ENCODE data around the gene TMEM135.
A peak's percentile ranks its signal among the peaks of the same experiment; 100 is the strongest.
"Not testable (repeated sequence)": the region's sequence is repeated elsewhere in the genome, so short reads cannot be mapped to it uniquely, and the experiment has no call there.

The TMEM135 gene

GRCh38 chr11:87143641-87144040 is 105.9 kb downstream of the TMEM135 start:
- no peak for DNase-seq

- peak; percentile 50 to 65 for DNase-seq
Observed at GRCh38 chr11:87144252-87144651, 106.5 kb downstream of the TMEM135 start.

DNA sequence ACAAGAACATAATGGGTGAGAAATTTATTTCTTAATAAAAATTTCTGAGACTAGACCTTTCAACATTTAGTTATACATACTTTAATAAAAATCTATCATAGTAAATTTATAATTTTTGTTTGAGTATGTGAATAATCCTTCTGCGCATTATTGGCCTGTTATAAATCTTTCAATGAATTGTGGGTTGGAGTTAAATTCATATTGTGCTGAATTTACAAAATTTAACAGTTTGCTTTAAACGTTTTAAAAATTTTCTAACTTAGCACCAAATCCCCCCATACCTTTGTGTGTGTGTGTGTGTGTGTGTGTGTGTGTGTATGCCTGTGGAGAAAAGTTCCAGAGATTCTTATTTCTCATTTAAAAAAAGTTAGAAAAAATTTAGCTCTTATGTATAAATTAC is 111.0 kb downstream of the TMEM135 start:
- DNase-seq = no peak

DNA sequence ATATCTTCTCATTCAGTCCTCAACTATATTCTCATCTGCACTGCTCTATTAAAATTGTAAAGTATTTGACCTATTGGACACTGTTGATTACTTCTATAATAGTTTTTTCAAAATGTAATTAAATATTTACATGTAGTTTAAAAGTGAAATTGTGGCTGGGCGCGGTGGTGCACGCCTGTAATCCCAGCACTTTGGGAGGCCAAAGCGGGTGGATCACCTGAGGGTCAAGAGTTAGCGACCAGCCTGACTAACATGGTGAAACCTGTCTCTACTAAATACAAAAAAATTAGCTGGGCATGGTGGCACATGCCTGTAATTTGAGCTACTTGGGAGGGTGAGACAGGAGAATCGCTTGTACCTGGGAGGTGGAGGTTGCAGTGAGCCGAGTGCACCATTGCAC is 112.0 kb downstream of the TMEM135 start:
- DNase-seq = not testable (repeated sequence)

GRCh38 chr11:87150936-87151335 is 113.2 kb downstream of the TMEM135 start:
- no peak for DNase-seq

- DNase-seq = no peak
Observed at GRCh38 chr11:87154246-87154645, 116.5 kb downstream of the TMEM135 start.

- no peak for DNase-seq
Observed at GRCh38 chr11:87156970-87157369, 119.2 kb downstream of the TMEM135 start.

DNA sequence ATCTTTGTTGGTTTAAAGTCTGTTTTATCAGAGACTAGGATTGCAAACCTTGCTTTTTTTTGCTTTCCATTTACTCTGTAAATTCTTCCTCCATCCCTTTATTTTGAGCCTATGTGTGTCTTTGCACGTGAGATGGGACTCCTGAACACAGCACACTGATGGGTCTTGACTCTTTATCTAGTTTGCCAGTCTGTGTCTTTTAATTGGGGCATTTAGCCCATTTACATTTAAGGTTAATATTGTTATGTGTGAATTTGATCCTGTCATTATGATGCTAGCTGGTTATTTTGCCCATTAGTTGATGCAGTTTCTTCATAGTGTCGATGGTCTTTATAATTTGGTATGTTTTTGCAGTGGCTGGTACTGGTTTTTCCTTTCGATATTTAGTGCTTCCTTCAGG is 131.3 kb downstream of the TMEM135 start:
- not testable (repeated sequence) for DNase-seq

DNA sequence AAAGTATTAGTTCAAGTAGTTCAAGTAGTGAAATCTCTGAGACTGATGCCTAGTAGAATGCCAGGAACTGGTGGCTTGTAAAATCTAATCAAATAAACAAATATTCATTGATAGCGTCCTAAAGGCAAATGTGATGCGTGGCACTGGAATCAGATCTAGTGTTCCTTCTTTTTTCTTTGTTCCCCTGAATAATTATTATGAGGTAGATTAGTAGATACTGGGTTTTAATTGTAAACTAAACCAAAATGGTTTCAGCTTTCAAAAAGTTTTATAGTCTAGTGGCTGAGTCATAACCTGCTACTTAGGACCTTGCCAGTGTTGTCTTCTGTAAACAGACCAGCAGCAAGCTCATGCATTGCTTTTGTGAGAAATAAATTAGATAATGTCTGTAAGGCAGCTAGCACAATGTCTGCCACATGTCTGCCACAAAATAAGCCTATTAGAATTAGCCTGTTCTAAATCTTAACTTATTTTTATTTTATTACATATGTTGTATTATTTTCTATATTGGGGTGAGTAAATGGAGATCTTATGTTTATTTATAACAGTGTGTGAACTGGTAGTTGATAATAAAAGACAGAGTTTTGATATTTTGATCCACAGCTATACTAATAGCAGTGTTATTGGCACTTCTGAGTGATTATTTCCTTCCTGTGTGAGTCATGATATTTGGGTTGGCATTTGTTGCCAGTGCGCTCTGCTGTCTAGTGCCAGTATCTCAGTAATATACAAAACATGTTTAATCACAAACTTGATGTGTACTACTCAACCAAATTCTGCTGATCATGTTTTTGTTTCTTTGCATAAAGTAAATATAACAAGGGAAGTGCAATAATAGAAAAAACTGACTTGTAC is 135.7 kb downstream of the TMEM135 start:
- DNase-seq = no peak

DNA sequence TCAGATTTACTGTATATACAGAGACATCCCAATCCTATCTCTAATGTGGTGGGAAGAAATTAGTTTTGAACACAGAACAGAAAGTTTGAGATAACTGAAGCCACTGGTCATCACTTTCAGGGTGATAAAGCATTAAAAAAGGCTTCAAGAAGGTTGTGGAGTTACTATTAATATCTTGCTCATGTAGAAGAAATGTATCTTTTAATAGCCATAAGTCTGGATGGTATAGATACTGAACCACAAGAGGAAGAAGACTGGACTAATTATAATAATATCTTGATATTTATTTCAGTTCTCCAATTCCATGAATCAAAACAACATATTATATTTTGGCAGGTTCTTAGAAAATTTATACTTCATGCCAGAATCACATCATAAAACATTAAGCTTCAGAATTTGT is 137.1 kb downstream of the TMEM135 start:
- no peak for DNase-seq

DNA sequence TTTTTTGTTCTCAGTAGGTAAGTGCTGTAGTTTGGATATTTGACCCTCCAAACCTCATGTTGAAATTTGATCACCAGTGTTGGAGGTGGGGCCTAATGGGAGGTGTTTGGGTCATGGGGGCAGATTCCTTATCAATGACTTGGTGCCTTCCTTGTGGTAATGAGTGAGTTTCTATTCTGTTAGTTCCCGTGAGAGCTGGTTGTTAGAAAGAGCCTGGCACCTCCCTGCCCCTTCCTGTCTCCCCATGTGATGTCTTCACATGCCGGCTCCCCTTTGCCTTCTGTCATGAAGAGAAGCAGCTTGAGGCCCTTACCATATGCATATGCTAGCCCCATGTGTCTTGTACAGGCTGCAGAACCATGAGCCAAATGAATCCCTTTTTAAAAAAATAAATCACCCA is 138.3 kb downstream of the TMEM135 start:
- DNase-seq = no peak

- no peak for DNase-seq
Observed at GRCh38 chr11:87179621-87180020, 141.9 kb downstream of the TMEM135 start.

DNA sequence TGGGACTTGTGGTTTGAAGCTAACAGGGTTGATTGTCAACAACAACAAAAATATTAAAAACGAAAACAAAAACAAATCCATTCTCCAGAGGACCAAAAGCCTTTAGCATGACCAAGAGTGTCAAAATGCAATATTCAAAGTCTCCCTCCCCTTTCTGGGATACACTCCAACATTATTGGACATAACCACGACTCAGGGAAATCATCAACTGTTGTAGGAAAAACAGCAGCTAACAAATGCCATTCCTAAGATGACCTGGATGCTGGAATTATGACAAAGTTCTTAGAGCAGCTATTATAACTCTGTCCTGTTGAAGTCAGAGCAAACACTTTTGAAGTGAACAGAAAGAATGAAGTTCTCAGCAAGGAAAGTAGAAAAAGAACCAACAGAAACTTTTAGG is 143.0 kb downstream of the TMEM135 start:
- DNase-seq = no peak

- no peak for DNase-seq
Observed at GRCh38 chr11:87181143-87181542, 143.4 kb downstream of the TMEM135 start.

GRCh38 chr11:87185228-87185627 is 147.5 kb downstream of the TMEM135 start:
- DNase-seq = no peak

DNA sequence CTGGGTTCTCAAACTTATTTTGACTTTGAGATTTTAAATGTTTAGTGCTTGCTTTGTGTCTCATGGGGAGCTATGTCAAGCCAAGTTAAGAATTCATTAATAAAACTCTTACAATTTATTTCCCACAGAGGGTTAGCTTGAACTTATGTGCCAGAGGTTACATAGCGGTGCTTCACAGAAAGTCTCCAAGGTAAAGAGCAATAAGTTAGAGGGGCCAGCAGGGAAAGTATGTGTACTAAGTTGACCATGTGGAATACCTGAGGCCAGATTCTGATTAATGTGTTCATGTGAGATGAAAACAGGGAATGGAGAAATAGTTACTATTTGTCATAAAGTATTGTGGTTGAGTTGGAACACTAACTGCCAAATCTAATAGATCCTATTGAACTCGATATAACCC is 149.3 kb downstream of the TMEM135 start:
- DNase-seq = no peak

DNA sequence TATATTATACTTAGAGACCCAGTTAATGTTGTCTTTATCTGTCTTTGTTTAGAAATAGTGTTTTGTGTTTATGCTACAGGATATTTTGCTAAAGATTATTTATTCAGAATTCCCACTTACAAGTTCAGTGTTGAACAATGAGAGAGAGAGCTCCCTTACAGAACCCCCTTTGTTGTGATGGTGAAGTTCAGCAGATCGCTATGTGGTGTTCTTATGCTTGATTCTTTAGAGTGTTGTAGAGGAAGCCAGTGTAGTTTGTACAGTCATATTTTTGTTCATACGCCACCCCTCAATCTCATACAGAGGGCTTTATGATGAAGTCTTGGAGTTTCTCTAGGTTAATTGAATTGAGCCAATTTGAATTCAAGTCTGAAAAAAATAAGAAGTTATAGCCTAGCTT is 150.2 kb downstream of the TMEM135 start:
- no peak for DNase-seq

DNA sequence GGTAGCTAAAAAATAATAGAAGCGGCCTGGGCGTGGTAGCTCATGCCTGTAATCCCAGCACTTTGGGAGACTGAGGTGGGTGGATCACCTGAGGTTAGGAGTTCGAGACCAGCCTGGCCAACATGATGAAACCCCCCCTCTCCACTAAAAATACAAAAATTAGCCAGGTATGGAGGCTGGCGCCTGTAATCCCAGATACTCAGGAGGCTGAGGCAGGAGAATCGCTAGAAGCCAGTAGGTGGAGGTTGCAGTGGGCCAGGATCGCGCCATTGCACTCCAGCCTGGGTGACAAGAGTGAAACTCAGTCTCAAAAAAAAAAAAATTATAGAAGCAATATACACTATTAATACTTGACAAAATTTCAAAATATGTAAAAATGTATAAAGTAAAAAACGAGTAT is 150.7 kb downstream of the TMEM135 start:
- DNase-seq = not testable (repeated sequence)

DNA sequence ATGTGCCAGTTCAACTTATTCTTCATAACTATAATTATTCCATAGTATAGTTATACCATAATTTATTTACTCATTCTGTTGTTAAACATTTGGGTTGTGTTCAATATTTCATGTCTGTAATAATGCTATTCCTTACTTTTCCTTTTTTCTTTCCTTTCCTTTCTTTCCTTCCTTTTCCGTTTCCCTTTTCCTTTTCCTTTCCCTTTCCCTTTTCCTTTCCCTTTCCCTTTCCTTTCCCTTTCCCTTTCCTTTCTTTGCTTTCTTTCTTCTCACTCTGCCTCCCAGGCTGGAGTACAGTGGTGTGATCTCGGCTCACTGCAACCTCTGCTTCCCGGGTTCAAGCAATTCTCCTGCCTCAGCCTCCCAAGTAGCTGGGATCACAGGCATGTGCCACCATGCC is 151.2 kb downstream of the TMEM135 start:
- not testable (repeated sequence) for DNase-seq

DNA sequence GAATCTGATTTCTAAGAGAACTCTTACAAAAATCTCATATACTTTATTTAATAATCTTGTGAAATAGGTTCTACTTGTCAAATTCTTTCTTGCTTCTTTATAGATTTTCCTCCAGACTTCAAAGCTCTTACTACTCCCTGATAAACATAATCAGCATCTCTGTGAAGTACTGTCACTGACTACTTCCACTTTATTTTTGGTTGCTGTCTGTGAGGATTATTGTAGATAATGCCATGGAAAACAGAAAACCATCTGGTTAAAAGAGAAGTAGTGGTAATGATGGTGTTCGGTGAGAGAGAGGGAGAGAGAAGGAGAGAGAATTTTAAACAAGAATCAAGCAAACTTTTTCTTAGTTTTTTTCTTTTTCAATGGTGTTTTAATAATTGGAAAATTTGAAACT is 152.3 kb downstream of the TMEM135 start:
- no peak for DNase-seq

GRCh38 chr11:87193756-87194470 is 156.2 kb downstream of the TMEM135 start:
- no peak for DNase-seq

GRCh38 chr11:87194985-87195820 is 157.5 kb downstream of the TMEM135 start:
- no peak for DNase-seq

- DNase-seq = no peak
Observed at GRCh38 chr11:87198266-87198881, 160.6 kb downstream of the TMEM135 start.

Data from NCI-H1930 (cell line).